ENCODE measurements around the gene LSS. TPM values are rescaled to one million over a fixed set of nuclear protein-coding genes. Genes with fewer than 3 reads are reported as not detected.

Gene LSS
- total RNA-seq, 2 donors from 2014 or later: 56.7 to 85.2 TPM

DNA sequence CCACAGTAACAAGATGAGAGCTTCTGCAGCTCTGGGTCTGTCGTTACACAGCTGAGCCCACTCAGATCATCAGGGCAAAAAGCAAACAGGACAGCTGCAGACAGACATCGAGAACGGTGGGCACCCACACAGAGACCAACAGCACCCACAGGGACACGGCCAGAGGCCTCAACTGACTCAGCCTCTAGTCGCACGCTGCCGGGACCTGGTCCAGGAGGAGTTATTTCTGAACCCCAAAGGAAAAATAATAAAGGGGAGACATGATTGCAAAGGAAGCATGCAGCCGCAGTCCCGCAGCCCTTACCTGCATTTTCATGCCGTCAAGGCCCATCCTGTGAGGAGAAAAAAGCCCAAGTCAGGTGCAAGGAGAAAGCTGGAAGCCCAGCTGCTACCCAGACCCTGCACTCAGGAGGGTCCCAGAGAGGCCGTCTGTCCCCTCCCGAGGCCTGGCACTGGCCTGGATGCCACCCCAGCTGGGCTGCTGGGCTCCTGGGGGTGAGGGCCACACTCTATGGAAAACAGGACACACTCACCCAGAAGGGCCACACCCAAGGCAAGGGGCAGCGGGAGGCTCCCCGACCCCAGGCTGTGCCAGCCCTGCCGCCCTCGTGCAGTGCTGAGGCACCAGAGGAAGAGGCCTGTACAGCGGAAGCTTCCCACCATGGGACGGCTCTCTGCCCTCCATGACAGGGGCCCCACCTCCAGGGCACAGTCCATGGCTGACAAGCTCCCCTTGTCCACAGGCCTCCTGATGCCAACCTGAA is 15.7 kb downstream of the LSS start:
- H3K9me3 Mint-ChIP-seq: no peaks in the 10 kb centered on the region
- Histone ChIP-seq H3K4me1 (ENCODE audit: control insufficient read depth, insufficient read depth, low read length) (no peaks in the 10 kb centered on the region), H3K36me3 (ENCODE audit: control insufficient read depth, insufficient read depth, low read length) (peaks cover 9% of the 10 kb centered on the region), H3K27ac (ENCODE audit: low read depth, low read length) (no peak overlapping the region), H3K9me3 (ENCODE audit: control insufficient read depth, low read length) (no peaks in the 10 kb centered on the region), H3K27me3 (ENCODE audit: control insufficient read depth, insufficient read depth, low read length, poor library complexity, severe bottlenecking) (no peaks in the 10 kb centered on the region), H3K9ac (ENCODE audit: extremely low read depth, low read length, poor library complexity, severe bottlenecking) (no peak overlapping the region), H3K4me3 (ENCODE audit: low read length) (no peak overlapping the region)
- no peak overlapping the region for H3K4me3 Mint-ChIP-seq
- 94 to 96% methylated on average over 16 to 18 of the region's 18 CpGs for WGBS, 2 experiments (ENCODE audit: insufficient coverage in 1 of 2, insufficient read length in 1 of 2)
- no peaks in the 10 kb centered on the region for H3K4me1 Mint-ChIP-seq
- H3K27me3 Mint-ChIP-seq (ENCODE audit: insufficient read depth): no peaks in the 10 kb centered on the region
- peak; percentile 38 for DNase-seq
- H3K36me3 Mint-ChIP-seq (ENCODE audit: low read depth): peaks cover 22% of the 10 kb centered on the region
- TF ChIP-seq, protein P1, sequence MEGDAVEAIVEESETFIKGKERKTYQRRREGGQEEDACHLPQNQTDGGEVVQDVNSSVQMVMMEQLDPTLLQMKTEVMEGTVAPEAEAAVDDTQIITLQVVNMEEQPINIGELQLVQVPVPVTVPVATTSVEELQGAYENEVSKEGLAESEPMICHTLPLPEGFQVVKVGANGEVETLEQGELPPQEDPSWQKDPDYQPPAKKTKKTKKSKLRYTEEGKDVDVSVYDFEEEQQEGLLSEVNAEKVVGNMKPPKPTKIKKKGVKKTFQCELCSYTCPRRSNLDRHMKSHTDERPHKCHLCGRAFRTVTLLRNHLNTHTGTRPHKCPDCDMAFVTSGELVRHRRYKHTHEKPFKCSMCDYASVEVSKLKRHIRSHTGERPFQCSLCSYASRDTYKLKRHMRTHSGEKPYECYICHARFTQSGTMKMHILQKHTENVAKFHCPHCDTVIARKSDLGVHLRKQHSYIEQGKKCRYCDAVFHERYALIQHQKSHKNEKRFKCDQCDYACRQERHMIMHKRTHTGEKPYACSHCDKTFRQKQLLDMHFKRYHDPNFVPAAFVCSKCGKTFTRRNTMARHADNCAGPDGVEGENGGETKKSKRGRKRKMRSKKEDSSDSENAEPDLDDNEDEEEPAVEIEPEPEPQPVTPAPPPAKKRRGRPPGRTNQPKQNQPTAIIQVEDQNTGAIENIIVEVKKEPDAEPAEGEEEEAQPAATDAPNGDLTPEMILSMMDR (conservative IDR thresholded peaks at IDR 0.05): no peak
- no peak overlapping the region for H3K27ac Mint-ChIP-seq

DNA sequence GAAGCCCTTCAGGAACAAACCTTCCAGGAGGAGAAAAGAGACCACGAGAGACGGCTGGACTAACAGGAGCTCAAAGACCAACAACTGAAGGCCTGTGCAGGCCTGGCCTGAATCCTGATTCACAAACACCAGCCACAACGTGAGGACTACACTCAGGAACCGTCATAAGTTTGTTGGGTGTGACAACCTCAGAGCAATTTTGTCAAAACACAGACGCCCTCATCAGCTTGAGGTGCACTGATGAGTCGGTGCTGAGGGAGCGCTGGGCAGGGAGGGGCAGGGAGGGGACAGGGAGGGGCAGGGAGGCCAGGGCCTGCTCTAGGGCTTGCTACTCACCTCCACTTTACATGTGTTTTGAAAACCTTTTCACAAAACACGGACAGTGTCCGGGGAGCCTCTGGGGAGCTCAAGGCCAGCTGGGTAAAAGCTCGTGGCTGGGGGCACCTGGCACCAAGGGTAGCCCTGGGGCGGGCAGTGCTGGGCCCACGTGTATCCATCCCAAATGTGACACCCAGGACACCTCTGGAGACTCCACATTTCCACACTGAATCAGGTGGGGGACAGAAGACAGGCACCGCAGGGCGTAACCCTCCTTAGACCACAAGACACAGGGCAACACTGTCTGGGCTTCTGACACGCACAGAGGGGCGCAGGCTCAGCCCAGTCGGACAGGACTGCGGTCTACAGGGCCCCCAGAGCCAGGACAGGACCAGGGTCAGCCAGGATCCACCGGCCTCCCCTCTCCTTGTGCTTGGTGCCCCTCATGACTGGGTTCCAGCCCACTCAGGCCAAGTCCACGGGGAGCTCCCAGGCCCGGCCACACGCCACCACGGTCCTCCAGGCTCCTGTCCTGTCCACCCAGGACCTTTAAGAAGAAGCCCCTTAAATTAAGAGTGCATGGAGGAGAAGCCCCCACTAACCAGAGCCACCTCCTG is 16.5 kb downstream of the LSS start:
- peak; percentile 33 for DNase-seq
- Histone ChIP-seq H3K4me3 (ENCODE audit: low read length) (no peak overlapping the region), H3K36me3 (ENCODE audit: control insufficient read depth, insufficient read depth, low read length) (peaks cover 13% of the 10 kb centered on the region), H3K9ac (ENCODE audit: extremely low read depth, low read length, poor library complexity, severe bottlenecking) (no peak overlapping the region), H3K27ac (ENCODE audit: low read depth, low read length) (no peak overlapping the region), H3K27me3 (ENCODE audit: control insufficient read depth, insufficient read depth, low read length, poor library complexity, severe bottlenecking) (no peaks in the 10 kb centered on the region), H3K9me3 (ENCODE audit: control insufficient read depth, low read length) (no peaks in the 10 kb centered on the region), H3K4me1 (ENCODE audit: control insufficient read depth, insufficient read depth, low read length) (no peaks in the 10 kb centered on the region)
- Mint-ChIP-seq H3K9me3 (no peaks in the 10 kb centered on the region), H3K27me3 (ENCODE audit: insufficient read depth) (no peaks in the 10 kb centered on the region), H3K27ac (peak overlapping the region; percentile 69), H3K36me3 (ENCODE audit: low read depth) (peaks cover 28% of the 10 kb centered on the region), H3K4me1 (no peaks in the 10 kb centered on the region), H3K4me3 (no peak overlapping the region)
- WGBS, 2 experiments (ENCODE audit: insufficient coverage in 1 of 2, insufficient read length in 1 of 2): 90 to 93% methylated on average over 6 to 23 of the region's 23 CpGs
- TF ChIP-seq, protein P1 (conservative IDR thresholded peaks at IDR 0.05): no peak

DNA sequence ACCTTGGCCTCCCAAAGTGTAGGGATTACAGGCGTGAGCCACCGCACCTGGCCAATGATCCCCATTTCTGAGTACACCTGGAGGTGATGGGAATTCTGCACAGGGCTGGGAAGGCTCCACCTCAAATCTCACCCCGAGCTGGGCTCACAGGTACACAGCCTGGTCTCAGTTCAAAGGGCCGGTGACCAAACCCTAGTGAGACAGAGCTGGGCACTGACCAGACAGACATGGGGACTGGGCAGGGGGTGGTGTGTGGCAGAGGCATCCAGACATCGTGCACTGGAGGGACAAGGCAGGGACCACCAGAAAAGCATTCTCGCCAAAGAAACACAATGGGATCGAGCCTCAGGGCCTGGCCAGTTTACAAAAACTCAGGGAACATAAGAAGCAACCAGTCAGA is 17.2 kb downstream of the LSS start:
- H3K4me3 ChIP-seq (ENCODE audit: low read length): no peak overlapping the region
- Mint-ChIP-seq H3K4me3 (no peak overlapping the region), H3K27me3 (ENCODE audit: insufficient read depth) (no peaks in the 10 kb centered on the region), H3K36me3 (ENCODE audit: low read depth) (peaks cover 28% of the 10 kb centered on the region), H3K27ac (peak overlapping the region; percentile 69), H3K9me3 (no peaks in the 10 kb centered on the region), H3K4me1 (no peaks in the 10 kb centered on the region)
- no peak overlapping the region for H3K9ac ChIP-seq (ENCODE audit: extremely low read depth, low read length, poor library complexity, severe bottlenecking)
- H3K36me3 ChIP-seq (ENCODE audit: control insufficient read depth, insufficient read depth, low read length): peaks cover 17% of the 10 kb centered on the region
- WGBS, 2 experiments (ENCODE audit: insufficient coverage in 1 of 2, insufficient read length in 1 of 2): 90 to 95% methylated on average over 4 to 7 of the region's 7 CpGs
- H3K4me1 ChIP-seq (ENCODE audit: control insufficient read depth, insufficient read depth, low read length): no peaks in the 10 kb centered on the region
- H3K27ac ChIP-seq (ENCODE audit: low read depth, low read length): no peak overlapping the region
- no peaks in the 10 kb centered on the region for H3K27me3 ChIP-seq (ENCODE audit: control insufficient read depth, insufficient read depth, low read length, poor library complexity, severe bottlenecking)
- DNase-seq: peak; percentile 29
- TF ChIP-seq, protein P1 (conservative IDR thresholded peaks at IDR 0.05): no peak
- no peaks in the 10 kb centered on the region for H3K9me3 ChIP-seq (ENCODE audit: control insufficient read depth, low read length)

All from endodermal cell (in vitro differentiated cells).